ENCODE data around the gene PCLAF.
"Not testable (repeated sequence)": the region's sequence is repeated elsewhere in the genome, so short reads cannot be mapped to it uniquely, and the experiment has no call there.

Gene PCLAF

DNA sequence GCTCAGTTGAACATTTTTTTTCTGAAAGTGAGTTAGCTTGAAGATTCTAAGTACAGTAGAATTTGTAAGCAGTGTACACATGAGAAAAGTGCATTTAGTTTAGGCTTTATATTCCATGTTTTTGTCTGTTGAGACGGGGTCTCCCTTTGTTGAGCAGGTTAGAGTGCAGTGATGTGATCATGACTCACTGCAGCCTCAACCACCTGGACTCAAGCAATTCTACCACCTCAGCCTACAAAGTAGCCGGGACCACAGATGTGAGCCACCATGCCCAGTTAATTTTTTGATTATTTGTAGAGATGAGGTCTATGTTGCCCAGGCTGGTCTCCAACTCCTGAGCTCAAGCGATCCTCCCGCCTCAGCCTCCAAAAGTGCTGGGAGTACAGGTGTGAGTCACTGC is 20.0 kb downstream of the PCLAF start:
- DNase-seq (ENCODE audit: low read depth), result no peak

DNA sequence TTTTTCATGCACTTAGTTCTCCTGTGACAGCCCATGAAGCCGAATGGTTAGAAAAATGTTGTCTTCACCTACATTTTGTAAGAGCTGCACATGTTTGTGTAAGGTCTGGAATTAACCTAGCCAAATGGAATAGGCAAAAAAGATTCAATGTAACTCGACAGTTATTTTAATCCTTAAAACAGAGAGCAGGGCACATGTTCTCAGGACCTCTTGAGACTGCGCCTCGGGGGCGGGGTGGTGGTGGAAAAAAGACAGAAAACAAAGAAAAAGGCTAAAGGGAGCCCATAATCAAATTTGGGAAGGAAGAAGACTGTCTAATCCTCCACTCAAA is 24.6 kb downstream of the PCLAF start:
- DNase-seq (ENCODE audit: low read depth), result no peak

DNA sequence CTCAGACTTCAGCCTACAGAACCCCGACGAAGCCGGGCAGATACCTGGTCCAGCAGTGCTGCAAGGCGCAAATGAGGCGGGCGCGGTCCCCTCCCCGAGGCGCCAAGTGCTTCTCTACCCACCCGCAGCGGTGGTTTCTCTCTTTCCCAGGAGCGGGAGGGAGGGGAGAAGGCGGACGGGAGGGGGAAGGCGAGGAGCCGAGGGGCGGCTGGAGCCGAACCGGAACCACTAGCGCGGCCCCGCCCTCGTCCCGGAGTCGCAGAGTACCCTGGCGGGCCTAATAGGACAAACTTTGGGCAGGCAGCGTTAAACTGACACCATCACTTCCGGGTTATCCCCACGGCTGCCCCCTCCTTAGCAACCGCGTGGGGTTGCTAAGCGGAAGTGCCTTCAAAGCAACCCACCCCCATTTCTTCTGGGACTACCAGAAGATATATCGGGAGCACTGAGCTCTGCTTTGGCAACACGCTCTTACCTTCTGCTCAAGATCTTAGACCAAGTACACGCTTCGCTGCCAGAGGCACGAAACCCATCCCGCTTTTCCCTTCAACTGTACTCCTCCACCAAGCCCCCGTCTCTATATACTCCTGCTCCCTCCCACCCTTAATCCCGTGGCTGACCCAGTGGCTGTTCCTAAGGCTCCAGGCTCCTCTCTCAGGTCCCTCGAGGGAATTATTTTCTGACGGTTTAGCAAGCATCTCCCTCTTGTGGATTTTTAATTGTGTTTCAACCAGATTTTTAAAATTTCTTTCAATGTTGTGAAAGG is 25.1 kb downstream of the PCLAF start, which contains the start of gene CSNK1G1:
CSNK1G1 (minus strand) TSS at position 230 of the 766 bp plus-strand sequence. CDS start 55,674 bp downstream, outside the sequence.
- peak; percentile 86 for DNase-seq (ENCODE audit: low read depth)

GRCh38 chr15:64355348-64355943 is 25.8 kb downstream of the PCLAF start:
- DNase-seq (ENCODE audit: low read depth), result no peak

- no peak for DNase-seq (ENCODE audit: low read depth)
Observed at GRCh38 chr15:64354688-64355344, 26.4 kb downstream of the PCLAF start.

- DNase-seq (ENCODE audit: low read depth), result no peak
Observed at GRCh38 chr15:64351265-64351664, 30.0 kb downstream of the PCLAF start.

DNA sequence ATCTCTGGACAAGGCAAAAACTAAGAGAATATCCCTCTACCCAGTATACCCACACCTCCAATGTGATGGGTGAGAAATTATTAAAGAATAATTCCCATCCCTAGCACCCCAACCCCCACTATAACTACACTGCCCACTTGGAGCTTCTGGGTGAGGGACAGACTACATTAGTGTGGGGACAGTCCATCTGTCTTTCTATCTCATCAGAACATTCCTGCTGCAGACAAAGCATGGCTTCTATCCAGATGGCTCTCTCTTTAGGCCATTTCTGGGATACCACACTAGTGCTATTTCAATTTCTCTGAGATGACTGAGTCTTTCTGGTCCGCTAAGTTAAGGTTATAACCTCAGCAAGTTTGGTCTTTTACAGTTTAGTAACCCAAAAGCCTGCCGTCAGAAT is 31.9 kb downstream of the PCLAF start:
- no peak for DNase-seq (ENCODE audit: low read depth)

DNA sequence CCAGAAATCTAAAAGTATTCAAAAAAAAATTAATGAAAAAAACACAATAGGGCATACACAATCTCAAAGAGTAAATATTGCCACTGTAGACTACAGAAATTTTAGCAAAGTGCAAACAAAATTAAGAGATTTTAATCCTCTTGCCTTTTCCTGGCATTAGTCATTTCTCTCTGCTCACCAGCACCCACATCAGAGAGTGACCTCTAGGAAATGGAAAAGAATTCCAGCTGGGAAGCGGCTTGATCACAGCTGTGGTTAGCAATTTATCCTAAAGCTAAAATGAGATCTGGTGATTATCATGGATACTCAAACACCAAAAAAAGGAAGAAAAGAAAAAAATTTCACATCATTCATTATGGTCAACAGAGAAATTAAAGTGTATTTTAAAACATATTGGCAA is 32.8 kb downstream of the PCLAF start:
- DNase-seq (ENCODE audit: low read depth), result no peak

DNA sequence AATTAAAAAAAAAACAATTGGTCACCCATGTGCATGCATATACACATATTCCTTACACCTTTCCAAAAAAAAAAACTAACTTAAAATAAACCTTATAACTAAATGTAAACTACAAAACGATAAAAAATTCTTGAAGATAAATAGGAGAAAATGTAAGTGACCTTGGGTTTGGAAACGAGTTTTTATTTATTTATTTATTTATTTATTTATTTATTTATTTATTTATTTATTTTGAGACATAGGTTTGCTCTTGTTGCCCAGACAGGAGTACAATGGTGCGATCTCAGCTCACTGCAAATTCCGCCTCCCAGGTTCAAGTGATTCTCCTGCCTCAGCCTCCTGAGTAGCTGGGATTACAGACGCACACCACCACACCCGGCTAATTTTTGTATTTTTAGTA is 35.0 kb downstream of the PCLAF start:
- not testable (repeated sequence) for DNase-seq (ENCODE audit: low read depth)

GRCh38 chr15:64344651-64345294 is 36.5 kb downstream of the PCLAF start:
- no peak for DNase-seq (ENCODE audit: low read depth)

- no peak for DNase-seq (ENCODE audit: low read depth)
Observed at GRCh38 chr15:64343841-64344240, 37.4 kb downstream of the PCLAF start.

- no peak for DNase-seq (ENCODE audit: low read depth)
Observed at GRCh38 chr15:64343222-64343621, 38.0 kb downstream of the PCLAF start.

GRCh38 chr15:64341961-64342360 is 39.3 kb downstream of the PCLAF start:
- DNase-seq (ENCODE audit: low read depth), result no peak

DNA sequence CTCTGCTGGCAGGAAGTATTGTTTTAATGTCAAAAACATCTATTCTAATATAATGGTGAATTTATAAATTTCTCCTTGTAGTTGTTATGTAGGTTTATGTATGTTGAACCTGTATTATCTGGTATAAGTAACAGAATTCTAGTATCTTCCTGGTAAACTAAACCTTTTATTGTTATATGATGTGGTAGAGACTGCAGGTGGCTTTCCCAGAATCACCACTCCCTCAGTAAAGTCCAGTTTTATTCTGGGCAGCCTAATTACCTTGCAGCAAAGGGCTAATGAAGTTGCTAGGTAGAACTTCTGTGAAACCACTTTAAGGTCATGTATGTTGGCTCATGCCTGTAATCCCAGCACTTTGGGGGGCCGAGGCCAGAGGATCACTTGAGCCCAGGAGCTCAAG is 40.9 kb downstream of the PCLAF start:
- DNase-seq (ENCODE audit: low read depth), result no peak

DNA sequence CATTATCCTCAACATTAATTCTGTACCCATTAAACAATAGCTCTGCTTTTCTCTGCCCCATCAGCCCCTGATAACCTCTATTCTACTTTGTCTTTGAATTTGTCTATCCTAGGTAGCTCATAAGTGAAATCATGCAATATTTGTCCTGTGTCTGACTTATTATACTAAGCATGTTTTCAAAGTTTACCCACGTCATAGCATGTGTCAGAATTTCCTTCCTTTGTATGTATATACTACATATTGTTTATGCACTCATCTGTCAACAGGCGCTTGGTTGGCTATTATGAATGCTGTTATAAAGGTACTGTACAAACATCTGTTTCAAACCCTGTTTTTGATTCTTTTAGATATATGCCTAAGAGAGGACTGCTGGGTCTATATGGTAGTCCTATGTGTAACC is 43.5 kb downstream of the PCLAF start:
- DNase-seq (ENCODE audit: low read depth), result no peak

DNA sequence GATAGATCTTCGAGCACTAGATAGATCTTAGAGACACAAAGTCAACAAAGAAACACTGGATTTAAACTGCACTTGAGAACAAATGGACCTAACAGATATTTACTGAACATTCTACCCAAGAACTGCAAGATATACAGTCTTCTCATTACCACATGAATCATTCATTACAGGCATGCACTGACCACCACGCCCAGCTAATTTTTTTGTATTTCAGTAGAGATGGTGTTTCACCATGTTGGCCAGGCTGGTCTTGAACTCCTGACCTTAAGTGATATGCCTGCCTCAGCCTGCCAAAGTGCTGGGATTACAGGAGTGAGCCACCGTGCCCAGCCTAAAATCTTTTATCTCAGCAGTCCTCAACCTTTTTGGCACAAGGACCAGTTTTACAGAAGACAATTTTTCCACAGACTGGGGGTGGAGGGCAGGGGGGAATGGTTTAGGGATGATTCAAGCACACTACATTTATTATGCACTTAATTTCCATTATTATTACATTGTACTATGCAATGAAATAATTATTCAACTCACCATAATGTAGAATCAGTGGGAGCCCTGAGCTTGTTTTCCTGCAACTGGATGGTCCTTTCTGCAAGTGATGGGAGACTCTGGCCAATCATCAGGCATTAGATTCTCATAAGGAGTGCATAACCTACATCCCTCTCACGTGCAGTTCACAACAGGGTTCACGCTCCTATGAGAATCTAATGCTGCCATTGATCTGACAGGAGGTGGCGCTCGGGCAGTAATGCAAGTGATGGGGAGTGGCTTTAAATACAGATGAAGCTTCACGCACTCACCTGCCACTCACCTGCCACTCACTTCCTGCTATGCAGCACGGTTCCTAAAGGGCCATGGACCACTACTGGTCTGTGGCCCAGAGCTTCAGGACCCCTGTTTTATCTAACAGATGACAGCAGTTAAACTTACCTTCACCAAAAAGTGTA is 47.0 kb downstream of the PCLAF start:
- DNase-seq (ENCODE audit: low read depth), result no peak

GRCh38 chr15:64333516-64333915 is 47.7 kb downstream of the PCLAF start:
- no peak for DNase-seq (ENCODE audit: low read depth)

DNA sequence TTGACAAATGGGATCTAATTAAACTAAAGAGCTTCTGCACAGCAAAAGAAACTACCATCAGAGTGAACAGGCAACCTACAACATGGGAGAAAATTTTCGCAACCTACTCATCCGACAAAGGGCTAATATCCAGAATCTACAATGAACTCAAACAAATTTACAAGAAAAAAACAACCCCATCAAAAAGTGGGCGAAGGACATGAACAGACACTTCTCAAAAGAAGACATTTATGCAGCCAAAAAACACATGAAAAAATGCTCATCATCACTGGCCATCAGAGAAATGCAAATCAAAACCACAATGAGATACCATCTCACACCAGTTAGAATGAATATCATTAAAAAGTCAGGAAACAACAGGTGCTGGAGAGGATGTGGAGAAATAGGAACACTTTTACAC is 49.6 kb downstream of the PCLAF start:
- not testable (repeated sequence) for DNase-seq (ENCODE audit: low read depth)

- not testable (repeated sequence) for DNase-seq (ENCODE audit: low read depth)
Observed at GRCh38 chr15:64326975-64327374, 54.3 kb downstream of the PCLAF start.

DNA sequence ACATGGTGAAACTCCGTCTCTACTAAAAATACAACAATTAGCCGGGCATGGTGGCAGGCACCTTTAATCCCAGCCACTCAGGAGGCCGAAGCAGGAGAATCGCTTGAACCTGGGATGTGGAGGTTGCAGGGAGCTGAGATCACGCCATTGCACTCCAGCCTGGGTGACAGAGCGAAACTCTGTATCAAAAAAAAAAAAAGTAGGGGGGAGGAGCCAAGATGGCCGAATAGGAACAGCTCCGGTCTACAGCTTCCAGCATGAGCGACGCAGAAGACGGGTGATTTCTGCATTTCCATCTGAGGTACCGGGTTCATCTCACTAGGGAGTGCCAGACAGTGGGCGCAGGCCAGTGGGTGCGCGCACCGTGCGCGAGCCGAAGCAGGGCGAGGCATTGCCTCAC is 54.8 kb downstream of the PCLAF start:
- DNase-seq (ENCODE audit: low read depth), result not testable (repeated sequence)

DNA sequence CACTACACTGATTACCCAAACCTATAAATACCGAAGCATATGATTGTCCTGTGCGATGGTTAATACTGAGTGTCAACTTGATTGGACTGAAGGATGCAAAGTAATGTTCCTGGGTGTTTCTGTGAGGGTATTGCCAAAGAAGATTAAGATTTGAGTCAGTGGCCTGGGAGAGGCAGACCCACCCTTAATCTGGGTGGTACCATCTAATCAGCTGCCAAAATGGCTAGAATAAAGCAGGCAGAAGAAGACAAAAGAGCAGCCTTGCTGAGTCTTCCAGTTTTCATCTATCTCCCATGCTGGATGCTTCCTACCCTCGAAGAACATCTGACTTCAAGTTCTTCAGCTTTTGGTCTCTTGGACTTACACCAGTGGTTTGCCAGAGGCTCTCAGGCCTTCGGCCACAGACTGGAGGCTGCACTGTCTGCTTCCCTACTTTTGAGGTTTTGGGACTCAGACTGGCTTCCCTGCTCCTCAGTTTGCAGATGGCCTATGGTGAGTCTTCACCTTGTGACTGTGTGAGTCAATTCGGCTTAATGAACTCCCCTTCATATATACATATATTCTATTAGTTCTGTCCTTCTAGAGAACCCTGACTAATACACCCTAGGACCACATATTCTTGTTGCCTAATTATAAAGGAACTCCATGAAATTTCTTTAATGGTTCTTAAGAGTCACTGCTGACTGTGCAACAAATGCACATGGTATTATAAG is 56.9 kb downstream of the PCLAF start:
- no peak for DNase-seq (ENCODE audit: low read depth)
